Urothelium cell line (cell line): ENCODE data around the gene MKX.

Source experiments
- DNase-seq: peaks from one replicate; pipeline ENCODE4 v3.0.0; 2011; ENCODE audit warnings: low spot score, mixed read lengths
- FAIRE-seq: peaks from 2 replicates; lab custom pipeline; 2011; peaks lifted over from hg19 to GRCh38; lab: Jason Lieb, UNC

MKX gene

DNA sequence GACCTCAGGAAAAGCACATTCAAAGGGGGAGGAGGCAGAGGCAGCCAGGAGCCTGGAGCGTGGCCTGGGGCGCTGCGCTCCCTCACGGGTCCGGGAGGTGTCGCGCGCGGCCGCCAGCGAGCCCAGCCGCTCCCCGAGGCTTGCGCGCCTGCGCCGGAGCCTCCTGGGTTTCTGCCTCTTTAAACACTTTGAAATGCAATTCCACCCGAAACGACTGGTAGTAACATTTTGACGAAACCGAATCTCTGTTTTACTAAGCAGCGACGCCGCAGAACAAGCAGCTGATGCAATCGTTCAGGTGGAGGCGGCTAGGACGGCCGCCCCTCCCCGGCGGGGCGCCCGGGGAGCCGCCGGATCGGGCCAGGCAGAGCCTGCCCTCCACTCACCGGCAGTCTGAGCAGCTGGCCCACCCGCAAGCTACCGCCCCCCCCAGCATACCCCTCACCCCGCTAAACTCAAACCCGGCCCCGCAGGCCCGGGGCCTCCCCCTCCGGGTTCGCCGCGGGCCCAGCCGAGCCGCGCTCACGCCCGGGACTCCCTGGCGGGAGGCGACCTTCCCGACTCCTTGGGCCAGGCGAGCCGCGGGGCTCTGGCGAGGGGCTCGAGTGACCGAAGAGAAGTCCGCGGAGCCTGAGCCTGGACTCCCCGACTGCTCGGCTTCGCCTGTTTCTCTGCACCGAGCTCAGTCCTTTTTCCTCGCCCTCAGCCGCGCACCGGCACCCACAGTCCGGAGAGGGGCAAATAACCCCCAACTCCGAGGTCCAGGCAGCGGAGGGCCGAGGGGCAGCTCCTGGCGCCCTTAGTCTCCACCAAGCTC, 3.2 kb downstream of the MKX start:
- no peak for FAIRE-seq
- DNase-seq = peak; percentile 81

- FAIRE-seq (no peak), DNase-seq (no peak)
Measured at GRCh38 chr10:27741173-27742091, 4.2 kb downstream of the MKX start.

- FAIRE-seq (no peak), DNase-seq (no peak)
Measured at GRCh38 chr10:27736396-27736795, 9.2 kb downstream of the MKX start.

DNA sequence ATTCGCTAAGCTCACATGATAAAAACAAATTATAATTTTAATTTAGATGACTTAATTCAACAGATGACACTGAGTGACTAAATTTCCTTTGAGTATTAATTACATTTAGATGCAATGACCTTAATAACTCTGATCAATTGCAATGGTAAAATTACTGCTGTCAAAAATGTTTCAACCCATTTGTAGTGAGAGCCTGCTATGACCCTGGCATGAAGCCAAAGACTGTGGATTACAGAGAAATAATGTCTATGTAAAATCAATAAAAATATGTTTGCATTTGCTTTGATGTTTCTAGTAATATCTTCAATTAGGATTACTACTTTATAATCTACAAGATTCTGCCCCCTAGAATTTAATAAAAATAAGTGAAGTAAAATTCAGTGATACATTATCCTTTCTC, 15.6 kb downstream of the MKX start:
- DNase-seq (no peak), FAIRE-seq (no peak)

DNA sequence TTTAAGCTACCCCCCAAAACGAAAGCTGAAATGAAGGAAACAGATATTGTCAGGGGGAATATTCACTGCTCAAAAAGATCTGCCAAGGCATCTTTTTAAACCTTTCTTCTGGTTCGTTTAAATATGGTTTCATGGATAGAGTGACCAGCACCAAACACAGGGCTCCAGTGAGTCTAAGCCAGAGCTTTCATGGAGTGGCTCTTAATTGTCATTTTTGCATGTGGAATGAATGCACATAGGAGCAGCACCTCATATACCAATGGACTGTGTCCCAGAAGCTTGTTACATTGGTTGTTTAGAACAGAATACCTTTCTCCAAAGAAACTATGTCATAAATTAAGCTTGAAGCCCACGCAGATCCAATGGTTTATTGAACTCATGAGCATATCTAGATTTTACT, 17.3 kb downstream of the MKX start:
- FAIRE-seq = no peak
- DNase-seq = no peak

DNA sequence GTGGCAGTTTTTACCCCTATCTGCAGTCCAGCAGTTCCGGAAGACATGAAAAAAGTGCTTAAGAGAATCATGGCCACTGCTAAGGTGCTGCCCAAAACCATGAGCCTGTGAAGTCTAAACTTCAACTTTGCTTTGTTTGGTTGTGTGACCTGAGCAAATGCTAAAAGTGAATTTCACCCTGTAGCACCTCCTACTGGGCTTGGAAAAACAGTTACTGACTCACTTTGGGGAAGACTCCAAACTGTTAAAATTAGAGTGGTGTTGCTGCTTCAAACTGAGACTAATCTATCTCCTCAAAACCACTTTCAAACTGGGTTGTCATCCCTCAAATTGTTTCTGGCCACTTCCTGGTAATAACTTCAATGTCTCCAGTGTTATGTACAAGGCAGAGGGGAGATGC, 21.3 kb downstream of the MKX start:
- no peak for FAIRE-seq

GRCh38 chr10:27723436-27723835, 22.2 kb downstream of the MKX start:
- FAIRE-seq = no peak

More for the DNA sequence above, 21.3 kb downstream of the MKX start:
- DNase-seq = no peak

DNA sequence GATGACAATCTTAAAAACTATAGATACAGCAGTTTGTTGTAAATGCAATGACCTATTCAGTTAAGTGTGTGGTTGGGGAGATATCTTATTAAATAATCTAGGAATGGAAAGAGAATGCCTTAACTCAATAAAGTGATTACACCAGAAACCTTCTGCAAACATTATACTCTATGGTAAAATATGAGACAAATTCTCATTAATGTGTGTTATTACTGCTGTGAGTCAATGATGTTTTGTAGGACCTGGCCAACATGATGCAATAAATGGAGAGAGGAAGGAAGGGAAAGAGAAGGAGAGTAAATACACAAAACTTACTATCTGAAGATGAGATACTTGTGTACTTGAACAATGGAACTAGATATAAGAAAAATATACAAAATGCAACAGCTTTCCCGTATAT, 25.1 kb downstream of the MKX start:
- FAIRE-seq = no peak
- no peak for DNase-seq

More at GRCh38 chr10:27723436-27723835, 22.2 kb downstream of the MKX start:
- DNase-seq = no peak

DNA sequence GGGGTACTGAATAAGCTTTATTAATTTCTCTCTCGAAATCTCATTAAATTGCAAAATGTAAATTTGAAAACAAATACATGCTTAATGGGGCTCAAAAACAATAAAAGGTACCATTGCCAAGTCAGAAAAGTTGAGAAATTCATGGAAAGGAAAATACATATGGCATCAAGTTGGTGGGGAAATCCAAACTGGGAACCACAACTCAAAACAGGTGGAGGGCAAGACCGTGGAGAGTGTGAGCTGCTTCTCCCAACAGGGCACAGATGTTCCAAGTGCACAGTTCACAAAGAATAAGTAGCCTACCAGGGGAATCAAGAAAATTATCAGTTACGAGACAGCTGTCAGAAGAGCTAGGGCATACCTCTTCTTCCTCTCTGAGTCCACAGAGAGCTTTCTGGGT, 26.6 kb downstream of the MKX start:
- no peak for FAIRE-seq
- no peak for DNase-seq

GRCh38 chr10:27717861-27718260, 27.8 kb downstream of the MKX start:
- DNase-seq (no peak), FAIRE-seq (no peak)

DNA sequence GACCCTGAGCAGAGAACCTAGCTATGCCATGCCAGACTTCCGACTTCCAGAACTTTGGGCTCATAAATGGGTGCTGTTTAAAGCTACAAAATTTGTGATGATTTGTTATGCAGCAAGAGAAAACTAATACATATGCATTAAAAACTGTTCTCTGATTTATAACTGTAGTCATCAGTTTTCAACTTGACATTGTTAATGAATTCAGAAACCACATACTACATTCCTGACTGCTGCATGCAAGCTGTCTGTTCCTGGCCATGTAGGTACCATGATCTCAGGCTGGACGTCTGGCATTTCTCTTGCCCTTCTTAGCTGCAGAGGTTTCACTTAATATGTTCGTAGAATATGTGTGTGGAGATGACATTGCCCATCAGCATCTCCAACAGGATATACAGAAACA, 28.4 kb downstream of the MKX start:
- no peak for DNase-seq
- no peak for FAIRE-seq

GRCh38 chr10:27716521-27716920, 29.1 kb downstream of the MKX start:
- no peak for FAIRE-seq
- no peak for DNase-seq

GRCh38 chr10:27715505-27715904, 30.1 kb downstream of the MKX start:
- FAIRE-seq = no peak
- DNase-seq = no peak

DNA sequence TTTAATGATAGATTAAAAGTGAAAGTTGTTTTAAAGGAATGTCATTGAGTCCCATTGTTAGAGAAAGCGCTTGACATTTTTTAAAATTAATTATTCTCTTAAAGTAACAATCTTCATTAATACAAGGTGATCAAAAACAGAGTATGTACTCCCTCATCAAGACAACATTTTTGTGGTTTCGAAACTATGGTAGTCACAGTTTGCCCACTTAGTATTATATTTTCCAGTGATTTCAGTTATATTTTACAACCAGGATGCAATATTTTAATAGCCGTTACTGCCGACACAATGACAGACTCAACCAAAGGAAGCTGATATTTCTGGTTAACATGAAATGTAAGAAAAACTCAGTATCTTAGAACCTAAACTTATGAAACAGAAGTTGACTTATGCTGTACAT, 31.3 kb downstream of the MKX start:
- DNase-seq = no peak
- no peak for FAIRE-seq

GRCh38 chr10:27713941-27714340, 31.7 kb downstream of the MKX start:
- FAIRE-seq (no peak), DNase-seq (peak; percentile 17)

DNA sequence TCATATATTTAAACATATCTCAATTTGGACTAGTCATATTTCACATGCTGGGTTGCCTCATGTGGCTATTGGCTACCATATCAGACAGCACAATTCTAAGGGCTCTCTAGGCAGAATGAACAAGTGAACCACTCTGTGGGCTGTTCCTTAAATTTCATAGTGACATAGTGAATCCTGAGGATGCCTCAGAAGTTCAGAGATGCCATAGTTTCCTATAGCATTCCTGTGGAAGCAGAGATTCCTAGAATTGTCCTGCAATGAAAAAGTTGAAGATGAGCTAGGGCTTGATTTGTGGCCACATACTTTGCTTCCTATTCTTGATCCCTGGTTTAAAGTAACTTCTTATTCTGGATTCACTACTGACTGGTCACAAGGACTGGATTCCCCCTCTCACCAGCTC, 35.6 kb downstream of the MKX start:
- FAIRE-seq = no peak

GRCh38 chr10:27709304-27709703, 36.3 kb downstream of the MKX start:
- FAIRE-seq (no peak), DNase-seq (no peak)

More for the DNA sequence above, 35.6 kb downstream of the MKX start:
- no peak for DNase-seq

DNA sequence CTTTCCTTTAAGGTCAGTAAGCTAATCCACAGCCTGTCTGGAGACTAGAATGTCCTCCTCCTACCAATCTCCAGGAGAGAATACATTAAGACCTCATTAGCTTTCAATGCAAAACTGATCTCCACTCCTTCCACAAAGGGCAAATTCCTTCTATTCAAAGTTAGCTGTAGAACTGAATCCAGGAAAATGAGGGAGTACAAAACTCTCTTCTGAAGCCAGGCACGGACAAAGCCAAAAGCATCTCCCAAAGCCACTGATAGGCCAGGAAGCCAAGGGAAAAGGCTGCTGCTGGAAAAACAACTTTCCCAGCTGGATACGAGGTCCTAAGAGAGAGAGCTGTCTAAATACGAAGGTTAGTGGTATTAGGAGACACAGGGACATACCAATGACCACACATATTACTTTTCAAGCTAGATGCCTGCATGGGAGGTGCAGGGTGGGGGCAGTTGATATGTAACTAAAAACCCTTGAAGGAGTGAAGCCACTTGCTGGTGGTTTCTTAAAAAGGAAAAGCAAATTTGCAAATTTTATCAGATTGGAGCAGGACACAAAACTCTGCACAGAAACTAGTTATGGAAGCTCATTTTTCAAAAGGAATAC, 43.6 kb downstream of the MKX start:
- DNase-seq (no peak), FAIRE-seq (no peak)

- no peak for FAIRE-seq
- no peak for DNase-seq
Measured at GRCh38 chr10:27699776-27700175, 45.8 kb downstream of the MKX start.

- DNase-seq (no peak), FAIRE-seq (no peak)
Measured at GRCh38 chr10:27698961-27699360, 46.7 kb downstream of the MKX start.

DNA sequence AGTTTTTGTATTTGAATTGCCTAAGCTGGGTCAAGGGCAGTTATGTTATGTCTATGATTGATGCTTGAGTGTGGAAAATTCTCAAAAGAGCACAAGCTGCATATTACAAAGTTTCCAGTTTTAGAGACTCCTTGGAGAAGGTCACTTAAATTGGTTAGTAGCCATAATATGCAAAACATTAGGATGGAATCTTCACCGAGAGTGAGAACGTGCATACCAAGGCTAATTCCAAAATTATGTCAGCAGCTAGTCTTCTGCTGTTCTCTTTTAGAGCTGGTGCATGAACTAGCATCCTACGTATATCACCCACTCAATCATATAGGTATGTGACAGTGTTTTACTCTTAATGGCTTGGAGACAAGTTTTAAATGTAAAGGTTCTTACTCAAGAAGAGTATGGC, 49.2 kb downstream of the MKX start:
- FAIRE-seq = no peak
- no peak for DNase-seq
